Neural cell (in vitro differentiated cells): ENCODE data around the gene MCM7. TPM values are rescaled to one million over a fixed set of nuclear protein-coding genes. Genes with fewer than 3 reads are reported as not detected.
A peak's percentile ranks its signal among the peaks of the same experiment; 100 is the strongest.

Experiments
- H2AFZ ChIP-seq: fragments of 200-600, 300-800 bp; sonication (generic), shearing (Covaris generic); 2 replicates; pipeline ENCODE4 v1.6.0; 2014; ENCODE audit warnings: low read depth, mild to moderate bottlenecking, antibody characterized with exemption, low read length, moderate library complexity
- H3F3A ChIP-seq: fragments of 200-600 bp; shearing (Covaris generic); 2 replicates; pipeline ENCODE4 v1.6.1; 2016; ENCODE audit warnings: mild to moderate bottlenecking, moderate library complexity, mixed read lengths, antibody characterized with exemption, low read length; ENCODE audit not compliant: insufficient read depth, poor library complexity, severe bottlenecking
- H3K27ac ChIP-seq: fragments of 200-600, 300-800 bp; sonication (generic), shearing (Covaris generic); 2 replicates; pipeline ENCODE4 v1.5.1; 2014; ENCODE audit warnings: mild to moderate bottlenecking, low read length, moderate library complexity
- H3K27me3 ChIP-seq: fragments of 300-800, 200-600 bp; sonication (generic), shearing (Covaris generic); 2 replicates; pipeline ENCODE4 v1.6.0; 2014; ENCODE audit warnings: mild to moderate bottlenecking, low read depth, low read length, moderate library complexity; ENCODE audit not compliant: insufficient read depth
- H3K36me3 ChIP-seq: fragments of 300-800, 200-600 bp; sonication (generic), shearing (Covaris generic); 2 replicates; pipeline ENCODE4 v1.5.1; 2014; ENCODE audit warnings: mild to moderate bottlenecking, antibody characterized with exemption, low read length, moderate library complexity; ENCODE audit not compliant: insufficient read depth
- H3K4me2 ChIP-seq: fragments of 300-800, 200-600 bp; sonication (generic), shearing (Covaris generic); 2 replicates; pipeline ENCODE4 v1.6.0; 2014; ENCODE audit warnings: mild to moderate bottlenecking, low read length
- H3K4me3 ChIP-seq: fragments of 300-800, 200-600 bp; sonication (generic), shearing (Covaris generic); 2 replicates; pipeline ENCODE4 v1.5.1; 2014; ENCODE audit warnings: mild to moderate bottlenecking, low read length, moderate library complexity
- H3K79me2 ChIP-seq: fragments of 200-600 bp; shearing (Covaris generic); replicated peaks from 2 replicates; pipeline ENCODE4 v1.6.0; 2014; ENCODE audit warnings: mild to moderate bottlenecking, low read length, moderate library complexity; ENCODE audit not compliant: insufficient read depth
- H3K9ac ChIP-seq: fragments of 300-800, 200-600 bp; sonication (generic), shearing (Covaris generic); 2 replicates; pipeline ENCODE4 v1.6.1; 2016; ENCODE audit warnings: mild to moderate bottlenecking, low read length, mixed read lengths
- H3K9me2 ChIP-seq: fragments of 200-600 bp; shearing (Covaris generic); 2 replicates; pipeline ENCODE4 v1.6.1; 2016; ENCODE audit warnings: mild to moderate bottlenecking, low read length, mixed read lengths; ENCODE audit not compliant: insufficient read depth
- H3K9me3 ChIP-seq: fragments of 200-600, 300-800 bp; sonication (generic), shearing (Covaris generic); 2 replicates; pipeline ENCODE4 v1.6.1; 2016; ENCODE audit warnings: mild to moderate bottlenecking, mixed run types, low read length, moderate library complexity, mixed read lengths
- H4K20me1 ChIP-seq: fragments of 200-600 bp; shearing (Covaris generic); 2 replicates; pipeline ENCODE4 v1.6.1; 2016; ENCODE audit warnings: mild to moderate bottlenecking, mixed run types; ENCODE audit not compliant: insufficient read depth
- CTCF ChIP-seq: fragments of 450-650 bp; IDR thresholded peaks from 2 replicates; pipeline ENCODE4 v1.5.1; 2014; ENCODE audit warnings: antibody characterized with exemption, mild to moderate bottlenecking, moderate library complexity; ENCODE audit not compliant: poor library complexity, severe bottlenecking
- EP300 ChIP-seq: fragments of 450-650 bp; conservative IDR thresholded peaks from 2 replicates; pipeline ENCODE4 v1.6.1; 2014; ENCODE audit warnings: antibody characterized with exemption, mild to moderate bottlenecking, moderate library complexity; ENCODE audit not compliant: poor library complexity, severe bottlenecking
- EZH2 ChIP-seq: fragments of 200-600, 300-800 bp; shearing (Covaris generic), sonication (generic); IDR thresholded peaks from 2 replicates; pipeline ENCODE4 v1.6.1; 2014; ENCODE audit warnings: antibody characterized with exemption, low read length, borderline replicate concordance, mild to moderate bottlenecking; ENCODE audit not compliant: insufficient read depth, poor library complexity, severe bottlenecking
- MXI1 ChIP-seq: fragments of 450-650 bp; conservative IDR thresholded peaks from 2 replicates; pipeline ENCODE4 v1.6.1; 2014; ENCODE audit warnings: antibody characterized with exemption, mild to moderate bottlenecking; ENCODE audit not compliant: poor library complexity, severe bottlenecking
- POLR2AphosphoS5 ChIP-seq: IDR thresholded peaks from 2 replicates; pipeline ENCODE4 v1.6.1; 2012
- RAD21 ChIP-seq: fragments of 450-650 bp; conservative IDR thresholded peaks from 2 replicates; pipeline ENCODE4 v1.6.1; 2014; ENCODE audit warnings: antibody characterized with exemption, mild to moderate bottlenecking, moderate library complexity
- REST ChIP-seq: IDR thresholded peaks from 2 replicates; pipeline ENCODE4 v1.6.1; 2012; ENCODE audit warnings: borderline replicate concordance
- SMC3 ChIP-seq: fragments of 450-650 bp; conservative IDR thresholded peaks from 2 replicates; pipeline ENCODE4 v1.6.1; 2014; ENCODE audit warnings: antibody characterized with exemption, mild to moderate bottlenecking, moderate library complexity; ENCODE audit not compliant: poor library complexity
- TAF1 ChIP-seq: IDR thresholded peaks from 2 replicates; pipeline ENCODE4 v1.6.1; 2012; ENCODE audit warnings: low read depth
- polyA plus RNA-seq: library from polyadenylated mRNA; depleted of rRNA; stranded (reverse); fragments of >200 nt; gene quantifications from 2 replicates; pipeline ENCODE4 v1.2.3, GENCODE V29; 2014

The MCM7 gene
- polyA plus RNA-seq, 1 donor from 2014 or later: 146 TPM

DNA sequence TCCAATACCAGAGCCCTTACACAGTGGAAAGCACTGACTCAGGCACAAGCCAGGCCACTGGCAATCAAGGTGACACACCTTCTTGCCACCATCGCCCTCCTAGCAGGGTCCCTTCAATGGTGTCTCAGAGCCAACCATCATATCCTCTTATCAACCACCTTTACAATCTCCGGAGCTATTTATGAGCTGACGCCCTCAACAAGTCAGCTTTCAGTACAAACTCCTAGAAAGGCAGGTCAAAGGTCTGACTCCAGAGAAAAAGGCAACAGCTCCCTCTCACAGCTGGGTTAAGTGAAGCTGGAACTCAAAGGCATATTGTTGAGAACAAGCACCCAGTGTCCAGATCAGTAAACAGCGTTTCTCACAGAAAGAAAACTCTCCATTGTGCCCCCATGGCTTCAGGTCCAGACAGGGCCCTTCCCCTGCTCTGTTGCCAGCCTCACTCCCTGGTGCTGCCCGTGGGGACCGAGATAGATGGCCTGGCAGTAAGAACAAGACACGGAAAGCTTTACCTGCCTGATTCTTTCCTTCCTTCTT is 22.1 kb downstream of the MCM7 start:
- no peak overlapping the region for H3K27ac ChIP-seq
- no peaks in the 10 kb centered on the region for H3K9me2 ChIP-seq
- H3K4me3 ChIP-seq: peak overlapping the region; percentile 91
- H3K27me3 ChIP-seq: no peaks in the 10 kb centered on the region
- H3K36me3 ChIP-seq: peaks cover 11% of the 10 kb centered on the region
- H2AFZ ChIP-seq: no peak overlapping the region
- TF ChIP-seq REST (no peak), RAD21 (no peak), EZH2 (no peak), SMC3 (no peak), MXI1 (no peak), TAF1 (no peak), POLR2AphosphoS5 (no peak), EP300 (no peak), CTCF (no peak)
- H3F3A ChIP-seq: no peaks in the 10 kb centered on the region
- no peak overlapping the region for H3K9ac ChIP-seq
- no peaks in the 10 kb centered on the region for H4K20me1 ChIP-seq
- H3K9me3 ChIP-seq: no peaks in the 10 kb centered on the region
- no peak overlapping the region for H3K4me2 ChIP-seq
- peaks cover 47% of the 10 kb centered on the region for H3K79me2 ChIP-seq

DNA sequence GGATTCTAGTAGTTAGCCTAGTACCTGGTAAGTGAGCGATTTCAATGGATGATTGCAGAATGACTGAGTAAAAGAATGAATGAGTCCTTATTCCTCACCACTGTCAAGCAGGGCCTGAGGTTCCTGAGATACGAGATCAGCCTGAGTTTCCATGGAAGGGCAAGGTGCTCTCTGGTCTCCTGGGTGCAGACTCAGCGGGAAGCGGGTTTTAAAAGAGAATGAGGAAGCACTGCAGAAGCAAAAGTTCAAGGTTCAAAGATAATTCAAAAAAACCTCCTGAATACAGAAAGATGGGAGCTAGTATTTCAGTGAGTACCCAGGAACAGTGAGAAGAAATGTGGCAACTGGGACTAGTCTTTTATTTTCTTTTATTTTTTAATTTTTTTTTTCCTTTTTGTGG is 24.0 kb downstream of the MCM7 start:
- Histone ChIP-seq H3K27ac (no peak overlapping the region), H3K9me3 (no peaks in the 10 kb centered on the region), H3K4me2 (no peak overlapping the region), H4K20me1 (no peaks in the 10 kb centered on the region), H3F3A (no peaks in the 10 kb centered on the region), H3K27me3 (no peaks in the 10 kb centered on the region), H3K79me2 (peaks cover 47% of the 10 kb centered on the region), H3K9me2 (no peaks in the 10 kb centered on the region), H3K36me3 (peaks cover 20% of the 10 kb centered on the region), H3K9ac (no peak overlapping the region), H3K4me3 (no peak overlapping the region), H2AFZ (no peak overlapping the region)
- no peak for TF ChIP-seq EP300
- no peak for TF ChIP-seq CTCF
- TF ChIP-seq TAF1: no peak
- TF ChIP-seq RAD21: no peak
- no peak for TF ChIP-seq EZH2
- TF ChIP-seq REST: no peak
- TF ChIP-seq POLR2AphosphoS5: no peak
- no peak for TF ChIP-seq MXI1
- TF ChIP-seq SMC3: no peak
